Endothelial cell of hepatic sinusoid (primary cell): Measurements from ENCODE around the gene EIF2AK3.
"Not testable (repeated sequence)": the region's sequence is repeated elsewhere in the genome, so short reads cannot be mapped to it uniquely, and the experiment has no call there.

Experiments used
- in situ Hi-C: cut with HindIII; loops from 2 replicates; pipeline ENCODE4 v1.10.0; 2017; ENCODE audit warnings: low sequenced_read_pairs

Gene EIF2AK3

GRCh38 chr2:88638123-88638650, 10.9 kb upstream of the EIF2AK3 start:
- in situ Hi-C loops: no loop called here

DNA sequence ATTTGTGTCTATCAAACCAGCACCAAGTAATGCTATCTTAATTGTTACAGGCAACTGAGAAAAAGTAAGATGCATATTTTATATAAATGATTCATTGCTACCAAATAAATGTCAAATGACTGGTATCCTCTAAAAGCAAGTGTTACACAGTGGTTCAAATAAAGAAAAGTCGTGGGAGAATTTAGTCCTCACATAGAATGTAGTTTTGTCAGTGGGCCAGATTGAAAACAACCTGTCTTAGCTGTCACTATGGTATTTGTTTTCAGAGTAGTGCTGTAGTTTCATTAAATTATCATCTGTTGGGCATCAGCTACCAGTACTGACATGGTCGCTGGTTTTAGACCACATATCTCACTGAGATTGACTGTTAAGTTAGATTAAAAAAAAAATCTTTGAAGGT, 10.2 kb upstream of the EIF2AK3 start:
- in situ Hi-C loops: no loop called here

DNA sequence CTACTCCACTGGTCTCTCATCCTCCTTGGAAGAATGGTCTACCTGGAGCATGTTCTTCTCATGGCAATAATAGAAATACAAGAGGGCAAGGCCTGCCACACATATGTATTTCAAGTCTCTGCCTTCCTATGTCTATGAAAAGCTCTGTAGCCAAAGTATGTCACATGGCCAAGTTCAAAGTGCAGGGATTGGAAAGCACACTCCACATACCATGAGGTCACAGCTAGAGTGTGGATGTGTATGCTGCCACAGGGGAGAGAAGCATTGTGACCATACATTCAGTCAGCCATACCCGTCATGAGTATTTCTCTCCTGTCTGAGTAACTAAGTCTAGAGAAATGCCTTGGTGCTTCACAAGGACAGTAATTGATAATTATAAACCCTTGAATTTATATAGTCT, 8.8 kb upstream of the EIF2AK3 start:
- in situ Hi-C loops: no loop called here

DNA sequence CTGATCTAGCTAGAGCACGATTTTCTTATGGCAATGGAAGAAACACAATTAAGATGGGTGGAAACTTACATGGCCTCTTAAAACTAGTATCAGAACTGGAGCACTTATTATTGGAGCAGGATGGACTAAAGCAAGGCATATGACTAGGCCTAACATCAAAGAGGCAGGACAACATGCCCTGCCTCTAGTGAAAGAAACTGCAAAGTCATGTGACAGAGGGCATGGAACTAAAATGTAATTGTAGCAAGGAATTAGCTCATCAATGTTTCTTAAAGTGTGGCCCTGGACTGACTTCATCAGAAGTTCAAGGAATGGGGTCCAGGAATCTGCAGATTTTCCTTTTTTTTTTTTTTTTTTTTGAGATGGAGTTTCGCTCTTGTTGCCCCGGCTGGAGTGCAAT, 5.3 kb upstream of the EIF2AK3 start:
- in situ Hi-C loops: loop anchor here (5.0 kb wide), 1 partner anchor 35 kb away; no protein-coding TSS in a partner anchor

- in situ Hi-C loops: no loop called here
Observed at GRCh38 chr2:88628571-88628939, 1.3 kb upstream of the EIF2AK3 start.

- in situ Hi-C loops: no loop called here
Observed at GRCh38 chr2:88627856-88628570, 749 bp upstream of the EIF2AK3 start.

DNA sequence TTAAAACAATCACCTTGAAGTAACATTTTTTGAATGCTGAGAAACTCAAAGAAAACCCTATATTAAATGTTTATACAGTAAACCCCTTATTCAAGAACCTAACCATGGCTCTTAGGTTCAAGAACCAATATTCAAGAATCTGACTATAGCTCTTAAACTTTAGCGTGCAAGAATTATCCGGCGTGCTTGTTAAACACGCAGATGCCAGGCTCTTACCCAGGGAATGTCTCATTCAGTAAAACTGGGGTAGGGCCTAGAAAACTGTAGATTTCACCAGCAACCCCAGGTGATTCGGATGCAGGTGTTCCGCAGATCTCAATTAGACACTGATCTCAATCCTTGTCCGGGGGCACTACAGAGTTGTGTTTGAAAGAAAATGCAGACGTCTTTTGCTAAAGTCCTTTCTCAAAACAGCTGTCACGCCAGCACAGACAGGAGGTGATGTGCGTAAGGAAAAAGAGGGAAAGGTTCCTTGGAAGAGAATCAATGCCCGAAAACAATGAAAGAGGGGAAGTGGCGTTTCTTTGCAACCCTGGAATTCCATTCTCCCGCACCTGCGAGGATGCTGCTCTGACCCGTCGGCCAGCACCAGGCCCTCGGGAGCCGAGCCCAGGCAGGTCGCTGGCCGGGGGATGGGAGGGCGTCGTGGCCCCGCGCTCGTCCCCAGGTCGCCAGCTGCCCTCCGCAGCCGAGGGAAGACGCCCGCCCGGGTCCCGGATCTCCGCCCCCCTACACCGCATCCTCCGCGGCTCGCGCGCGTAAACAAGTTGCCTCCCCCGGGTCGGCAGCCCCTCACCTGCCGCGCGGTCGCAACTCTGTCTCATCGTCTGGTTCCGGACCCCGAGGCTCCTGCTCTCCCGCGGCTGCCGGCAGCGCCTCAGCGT, 851 bp downstream of the EIF2AK3 start:
- in situ Hi-C loops: no loop called here

GRCh38 chr2:88624477-88624876, 2.8 kb downstream of the EIF2AK3 start:
- in situ Hi-C loops: no loop called here

GRCh38 chr2:88623831-88624465, 3.3 kb downstream of the EIF2AK3 start:
- in situ Hi-C loops: not testable (repeated sequence)

DNA sequence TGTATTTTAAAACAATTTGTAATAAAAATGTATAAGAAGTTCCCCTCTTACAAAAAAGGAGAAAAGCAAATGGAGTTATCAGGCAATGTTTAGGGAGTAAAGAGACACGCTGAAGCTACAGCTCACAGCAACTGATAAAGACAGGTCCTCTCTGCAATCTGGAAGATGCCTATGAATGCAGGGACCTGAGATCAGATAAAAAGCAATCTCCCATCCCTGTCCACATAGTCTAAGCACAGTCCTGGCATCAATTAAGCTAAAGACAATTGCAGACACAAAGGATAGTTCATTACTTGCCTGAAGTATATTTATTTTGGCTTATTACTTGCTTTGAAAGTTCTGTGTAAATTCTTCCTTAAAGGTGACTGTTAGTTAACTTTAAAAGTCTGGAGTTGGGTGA, 5.0 kb downstream of the EIF2AK3 start:
- in situ Hi-C loops: no loop called here

DNA sequence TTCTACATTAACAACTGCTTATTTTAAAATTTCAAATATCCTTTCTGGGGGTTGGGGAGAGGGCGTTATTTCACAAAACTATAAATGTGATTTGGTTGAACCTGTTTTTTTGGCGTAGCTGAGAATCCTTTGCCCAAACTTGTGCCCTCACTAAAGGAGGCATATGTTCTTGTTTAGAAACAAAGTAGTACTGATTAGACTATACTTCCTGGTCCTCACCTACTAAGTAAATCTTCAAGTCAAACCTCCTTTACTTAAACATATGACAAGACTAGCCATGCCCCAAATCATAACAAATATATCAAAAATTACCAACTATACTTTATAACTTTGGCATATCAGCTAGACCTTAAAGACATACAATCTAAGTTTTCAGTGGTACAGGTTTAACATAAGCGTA, 5.8 kb downstream of the EIF2AK3 start:
- in situ Hi-C loops: no loop called here

DNA sequence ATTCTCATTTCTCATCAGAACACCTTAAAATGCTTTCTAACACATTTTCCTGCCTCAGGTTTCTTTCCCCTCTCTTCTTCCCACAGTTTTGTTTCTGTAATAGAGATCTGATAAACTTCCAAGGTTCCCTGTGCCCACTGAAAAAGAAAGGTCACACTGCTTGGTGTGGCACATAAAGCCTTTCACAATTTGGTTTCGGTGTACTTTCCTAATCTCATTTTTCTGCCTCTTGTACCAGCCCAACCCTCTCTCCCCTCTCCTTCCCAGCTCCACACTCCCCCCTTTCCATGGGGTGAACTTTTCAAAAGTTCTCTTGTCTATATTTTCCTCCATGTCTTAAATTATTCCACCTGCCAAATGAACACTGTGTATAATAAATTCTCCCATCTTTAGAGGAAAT, 7.2 kb downstream of the EIF2AK3 start:
- in situ Hi-C loops: no loop called here

DNA sequence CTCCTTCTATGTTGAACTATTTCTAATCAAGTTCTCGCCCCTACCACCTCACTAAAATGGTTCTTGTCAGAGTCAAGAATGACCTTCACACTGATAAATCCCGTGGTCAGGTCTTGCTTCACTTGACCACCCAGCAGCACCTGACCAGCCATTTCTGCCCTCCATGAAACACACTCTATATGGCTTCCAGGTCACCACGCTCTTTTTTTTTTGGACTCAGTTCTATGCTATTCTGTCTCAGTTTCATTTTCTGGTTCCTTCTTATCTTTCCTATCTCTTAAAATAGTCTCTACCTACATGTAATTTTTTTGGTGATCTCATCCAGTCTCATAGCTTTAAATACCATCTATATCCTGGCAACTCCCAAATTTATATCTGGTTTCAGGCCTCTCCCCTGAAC, 11.4 kb downstream of the EIF2AK3 start:
- in situ Hi-C loops: no loop called here

- in situ Hi-C loops: no loop called here
Observed at GRCh38 chr2:88614497-88615157, 12.6 kb downstream of the EIF2AK3 start.

DNA sequence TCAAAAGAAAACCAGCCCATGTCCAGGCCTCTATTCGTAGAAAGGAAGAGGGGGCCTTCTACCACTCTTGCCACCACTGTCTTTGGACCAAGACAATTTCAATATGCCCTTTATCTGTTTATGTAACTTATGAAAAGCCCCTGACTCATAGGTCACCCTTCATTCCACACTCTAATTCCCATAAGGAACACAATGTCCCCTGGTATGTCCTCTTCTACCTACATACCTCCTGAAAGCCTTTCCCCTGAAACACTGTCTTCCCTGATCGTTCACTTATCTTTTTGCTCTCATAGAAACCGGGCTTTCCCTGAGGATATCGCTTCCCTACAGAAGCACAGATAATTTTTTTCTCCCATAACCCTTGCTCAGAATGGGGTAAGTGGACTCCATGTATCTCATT, 13.3 kb downstream of the EIF2AK3 start:
- in situ Hi-C loops: no loop called here

DNA sequence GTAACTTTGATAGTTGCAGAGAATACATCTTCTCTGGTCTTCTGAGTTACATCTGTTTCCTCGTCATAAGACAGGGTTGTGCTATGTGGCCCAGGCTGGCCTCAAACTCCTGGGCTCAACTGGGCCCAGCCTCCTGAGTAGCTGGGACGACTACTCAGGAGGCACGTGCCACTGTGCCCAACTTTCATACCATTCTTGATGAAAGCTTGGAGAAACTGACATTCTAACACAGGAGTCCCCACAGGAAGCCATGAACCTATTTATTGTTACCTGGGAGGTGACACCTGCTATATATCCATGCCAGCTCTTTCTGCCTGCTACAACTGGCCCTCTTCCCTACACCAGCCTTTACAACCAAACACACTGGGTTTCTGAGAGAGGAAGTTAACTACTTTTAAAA, 19.1 kb downstream of the EIF2AK3 start:
- in situ Hi-C loops: no loop called here

DNA sequence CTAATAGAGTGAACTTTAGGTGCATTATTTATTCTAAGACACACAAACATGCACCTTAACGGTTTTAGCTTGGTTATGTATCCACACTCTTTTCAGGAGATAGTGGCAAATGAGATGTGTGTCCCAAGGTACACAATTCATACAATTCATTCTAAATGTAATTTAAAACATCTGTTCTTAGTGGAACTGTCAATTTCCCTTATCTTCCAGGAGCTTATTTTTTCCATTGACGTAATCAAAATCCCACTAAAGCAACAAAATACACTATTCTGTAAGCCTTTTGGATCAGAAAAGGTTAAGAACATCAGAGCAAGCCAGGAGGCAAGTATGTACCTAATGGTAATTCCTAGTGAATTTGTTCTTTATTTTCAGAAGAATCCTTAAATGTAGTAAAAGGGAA, 19.8 kb downstream of the EIF2AK3 start:
- in situ Hi-C loops: no loop called here

- in situ Hi-C loops: no loop called here
Observed at GRCh38 chr2:88606371-88607030, 20.8 kb downstream of the EIF2AK3 start.

DNA sequence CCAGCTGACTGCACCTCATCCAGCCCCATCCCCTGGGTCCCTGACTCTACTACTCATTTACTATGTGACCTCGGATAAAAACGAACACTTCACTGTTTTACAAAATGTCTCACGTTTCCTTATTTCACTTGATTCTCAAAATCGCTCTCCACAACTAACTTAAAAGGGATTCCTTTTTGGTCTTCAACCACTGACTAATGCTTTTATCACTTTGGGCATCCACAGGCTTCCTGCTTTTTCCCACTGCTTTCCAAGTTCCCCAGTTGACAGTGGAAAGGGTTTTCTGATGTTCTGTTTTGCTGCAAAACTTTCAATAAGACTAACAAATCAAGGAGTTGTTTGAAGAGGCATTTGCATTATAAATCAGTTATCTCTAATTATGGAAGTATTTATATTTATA, 24.1 kb downstream of the EIF2AK3 start:
- in situ Hi-C loops: no loop called here

GRCh38 chr2:88602022-88602421, 25.2 kb downstream of the EIF2AK3 start:
- in situ Hi-C loops: no loop called here

DNA sequence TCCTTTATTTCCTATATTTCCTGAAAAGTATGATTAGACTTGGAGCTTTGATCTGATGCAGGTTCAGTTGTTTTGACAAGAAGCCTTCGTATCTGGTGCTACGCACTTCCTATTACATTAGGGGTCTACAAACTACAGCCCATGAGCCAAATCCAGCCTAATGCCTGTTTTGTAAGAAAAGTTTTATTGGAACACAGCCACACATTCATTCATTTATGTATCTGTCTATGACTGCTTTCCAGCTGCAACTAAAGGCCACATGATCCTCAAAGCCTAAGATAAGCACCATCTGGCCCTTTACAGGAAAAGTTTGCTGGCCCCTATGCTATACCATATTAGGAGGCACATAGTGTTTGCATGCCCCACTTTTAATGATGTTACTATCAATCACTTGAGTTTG, 26.0 kb downstream of the EIF2AK3 start:
- in situ Hi-C loops: no loop called here
